Fibroblast of peridontal ligament (primary cell): ENCODE data around the gene GABARAPL2.
"Not testable (repeated sequence)": the region's sequence is repeated elsewhere in the genome, so short reads cannot be mapped to it uniquely, and the experiment has no call there.

Source experiments
- DNase-seq: peaks from one replicate; pipeline ENCODE4 v3.0.0-alpha.2; 2010; ENCODE audit errors: extremely low read depth

Gene GABARAPL2

GRCh38 chr16:75566040-75566757 lies at the start of gene GABARAPL2:
TSS of gene GABARAPL2 (plus strand) at chr16:75566379. CDS start at chr16:75566487, 108 bp downstream.
- DNase-seq: peak; percentile 57

GRCh38 chr16:75519175-75519574 lies 47.0 kb upstream of the GABARAPL2 start:
- DNase-seq: no peak

DNA sequence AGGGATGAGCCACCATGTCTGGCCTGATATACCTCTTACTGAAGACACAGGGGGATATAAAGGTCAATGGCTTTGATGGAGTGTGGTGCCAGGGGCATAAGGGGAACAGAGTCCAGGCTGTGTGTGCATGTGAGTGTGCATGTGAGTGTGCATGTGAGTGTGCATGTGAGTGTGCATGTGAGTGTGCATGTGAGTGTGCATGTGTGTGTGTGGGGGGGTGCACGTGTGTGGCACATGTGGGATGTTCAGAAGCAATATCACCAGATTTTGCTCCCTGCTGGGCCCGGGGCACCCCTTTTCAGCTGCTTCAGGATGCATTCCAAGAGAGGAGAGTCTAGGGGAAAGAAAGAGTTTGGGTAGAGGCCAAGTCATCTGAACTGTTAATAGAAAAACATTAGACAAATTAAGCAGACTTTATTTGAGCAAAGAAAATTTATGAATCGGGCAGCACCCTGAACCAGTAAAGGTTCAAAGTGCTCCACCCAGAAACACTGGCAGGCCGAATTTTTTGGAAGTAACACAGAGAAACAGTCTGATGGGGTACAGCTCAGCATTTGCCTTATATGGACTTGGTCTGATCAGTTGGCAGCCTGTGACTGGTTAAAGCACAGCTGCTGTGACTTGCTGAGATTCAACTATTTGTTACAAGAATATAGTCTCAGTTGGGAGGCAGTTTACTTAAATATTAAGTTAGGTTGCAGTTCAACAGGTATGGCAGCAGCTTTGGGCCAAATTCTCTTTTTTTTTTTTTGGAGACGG lies 40.0 kb upstream of the GABARAPL2 start:
- DNase-seq: no peak

GRCh38 chr16:75527825-75528299 lies 38.3 kb upstream of the GABARAPL2 start:
- no peak for DNase-seq

DNA sequence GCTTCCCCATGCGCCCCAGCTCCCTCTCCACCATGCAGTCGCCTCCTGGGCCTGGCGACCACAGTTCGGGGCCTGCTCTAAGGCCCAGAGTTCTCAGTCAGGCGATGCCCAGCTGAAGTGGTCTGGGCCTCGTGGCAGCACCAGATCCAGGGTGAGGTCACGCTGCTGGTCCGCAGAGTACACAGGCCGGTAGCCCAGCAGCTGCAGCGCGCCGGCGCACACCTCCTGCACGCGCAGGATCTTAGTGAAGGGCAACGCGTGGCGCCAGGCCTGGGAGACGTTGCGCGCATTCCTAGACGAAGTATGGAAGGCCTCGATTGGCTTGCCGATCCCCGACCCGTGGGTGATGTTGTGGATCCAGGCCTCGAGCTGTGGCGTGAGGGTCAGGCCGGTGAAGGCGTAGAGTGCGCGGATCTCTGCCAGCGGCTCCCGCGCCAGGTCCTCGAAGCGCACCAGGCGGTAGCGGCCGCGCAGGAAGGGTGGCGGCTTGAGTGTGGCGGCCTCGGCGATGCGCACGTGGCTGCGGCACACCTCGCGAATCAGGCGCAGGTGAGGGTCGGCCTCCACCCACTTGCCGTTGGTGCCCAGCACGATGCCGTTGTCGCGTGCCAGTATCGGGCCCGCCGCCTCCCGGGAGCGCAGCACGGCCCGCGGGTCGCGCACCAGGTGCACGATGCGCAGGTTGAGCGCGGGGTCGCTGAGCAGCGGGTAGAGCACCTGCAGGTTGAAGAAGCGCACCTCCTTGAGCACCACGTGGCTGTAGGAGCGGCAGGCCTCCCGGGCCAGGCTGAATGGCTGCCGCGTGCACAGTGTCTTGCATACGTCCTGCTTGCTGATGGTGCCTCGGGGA lies 36.9 kb upstream of the GABARAPL2 start:
- no peak for DNase-seq

- DNase-seq: no peak
Measured at GRCh38 chr16:75529959-75530358, 36.2 kb upstream of the GABARAPL2 start.

- DNase-seq: no peak
Measured at GRCh38 chr16:75532142-75532765, 33.9 kb upstream of the GABARAPL2 start.

- DNase-seq: no peak
Measured at GRCh38 chr16:75532791-75533190, 33.4 kb upstream of the GABARAPL2 start.

DNA sequence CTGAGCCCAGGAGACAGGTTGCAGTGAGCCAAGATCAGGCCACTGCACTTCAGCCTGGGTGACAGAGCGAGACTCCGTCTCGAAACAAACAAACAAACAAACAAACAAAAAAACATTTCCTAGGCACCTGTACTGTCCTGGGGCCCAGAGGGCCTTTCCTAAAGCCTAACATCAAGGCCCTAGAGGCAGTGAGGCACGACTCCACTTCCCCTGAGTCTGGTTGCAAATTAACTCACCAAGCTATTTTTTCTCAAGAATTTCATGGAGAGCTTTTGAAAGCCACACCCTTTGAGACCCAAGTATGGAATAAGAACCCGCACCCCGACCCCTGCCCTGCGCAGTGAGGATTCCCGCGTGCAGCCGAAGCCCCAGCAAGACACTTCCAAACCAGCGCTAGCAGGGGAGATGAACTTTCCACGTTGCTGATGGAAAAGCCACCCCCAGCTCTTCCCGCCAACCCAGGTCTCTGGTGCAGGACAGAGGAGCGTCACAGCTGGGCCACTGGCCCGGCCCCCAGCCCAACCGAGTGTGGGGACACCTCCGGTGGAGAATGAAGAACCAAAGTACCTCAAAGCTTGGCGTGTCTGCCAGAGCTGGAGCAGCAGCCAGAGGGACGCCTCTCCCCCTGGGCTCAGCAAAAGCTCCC lies 31.5 kb upstream of the GABARAPL2 start:
- no peak for DNase-seq

DNA sequence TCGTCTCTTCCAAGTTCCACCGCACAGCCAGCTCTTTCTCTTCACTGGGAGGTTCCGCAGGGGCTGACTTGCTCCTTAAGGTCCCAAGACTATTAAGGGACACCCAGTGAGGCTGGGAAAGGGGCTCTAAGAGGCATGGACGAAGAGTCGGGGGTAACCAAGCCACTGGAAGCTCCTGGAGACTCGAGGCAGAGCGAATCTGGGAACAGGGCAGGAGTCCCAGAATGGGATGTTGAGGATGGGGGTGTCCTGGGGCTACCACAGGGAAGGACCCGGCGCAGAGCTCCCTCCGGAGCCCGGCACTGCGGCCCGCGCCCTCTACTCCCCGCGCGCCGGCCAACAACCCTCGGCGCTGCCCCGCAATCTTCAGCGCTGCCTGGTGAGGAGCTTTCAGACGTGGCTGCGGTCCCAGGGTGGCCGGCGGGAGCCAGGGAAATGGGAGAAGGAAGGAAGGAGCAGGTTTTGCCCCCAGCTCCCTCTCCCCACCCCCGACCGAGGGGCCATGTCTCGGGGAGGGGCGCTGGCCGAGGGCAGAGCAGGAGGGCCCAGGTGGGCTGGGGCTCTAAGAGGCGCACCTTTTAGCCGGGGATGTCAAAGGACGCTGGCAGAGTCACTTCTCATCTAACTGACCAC lies 30.9 kb upstream of the GABARAPL2 start:
- no peak for DNase-seq

DNA sequence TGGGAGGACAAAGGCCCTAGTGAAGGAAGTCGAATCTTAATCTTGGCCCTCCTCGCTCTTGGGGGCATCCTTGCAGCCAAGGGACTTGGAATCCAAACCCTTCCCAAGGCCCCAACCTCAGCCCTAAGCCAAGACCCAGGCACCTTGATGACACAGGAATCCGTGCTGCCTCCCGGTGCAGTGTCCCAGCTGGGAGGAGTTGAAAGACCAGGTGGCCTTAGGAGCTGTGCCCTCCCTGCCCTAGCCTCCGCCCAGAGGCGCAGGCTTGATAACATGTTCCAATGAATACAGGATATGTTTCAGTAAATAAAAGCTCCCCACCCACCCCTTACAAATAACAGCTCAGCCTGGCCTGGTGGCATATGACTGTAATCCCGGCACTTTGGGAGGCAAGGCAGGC lies 30.3 kb upstream of the GABARAPL2 start, which contains the start of gene CHST5:
Gene CHST5, minus strand, starts transcription at position 208 of the 400 bp plus-strand sequence. CDS start 5,724 bp downstream, outside the sequence.
- no peak for DNase-seq

- no peak for DNase-seq
Measured at GRCh38 chr16:75537776-75538175, 28.4 kb upstream of the GABARAPL2 start.

GRCh38 chr16:75538882-75539565 lies 27.2 kb upstream of the GABARAPL2 start:
- DNase-seq: not testable (repeated sequence)

DNA sequence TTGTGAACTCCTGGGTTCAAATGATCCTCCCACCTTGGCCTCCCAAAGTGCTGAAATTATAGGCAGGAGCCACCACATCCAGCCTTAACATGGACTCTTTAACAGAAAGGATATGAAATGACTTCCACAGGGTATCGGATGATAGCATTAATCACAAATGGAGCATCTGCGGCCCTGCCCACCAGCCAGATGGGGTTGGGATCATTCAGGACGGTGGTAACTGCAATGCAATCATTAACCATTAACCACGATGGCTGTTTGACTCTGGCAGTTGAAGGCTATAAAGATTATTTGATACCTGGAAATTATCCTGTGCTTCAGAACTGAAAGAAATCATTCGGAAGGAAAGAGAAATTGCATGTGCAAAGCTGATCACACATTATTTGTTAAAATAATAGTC lies 24.9 kb upstream of the GABARAPL2 start:
- no peak for DNase-seq

GRCh38 chr16:75542462-75542861 lies 23.7 kb upstream of the GABARAPL2 start:
- not testable (repeated sequence) for DNase-seq

DNA sequence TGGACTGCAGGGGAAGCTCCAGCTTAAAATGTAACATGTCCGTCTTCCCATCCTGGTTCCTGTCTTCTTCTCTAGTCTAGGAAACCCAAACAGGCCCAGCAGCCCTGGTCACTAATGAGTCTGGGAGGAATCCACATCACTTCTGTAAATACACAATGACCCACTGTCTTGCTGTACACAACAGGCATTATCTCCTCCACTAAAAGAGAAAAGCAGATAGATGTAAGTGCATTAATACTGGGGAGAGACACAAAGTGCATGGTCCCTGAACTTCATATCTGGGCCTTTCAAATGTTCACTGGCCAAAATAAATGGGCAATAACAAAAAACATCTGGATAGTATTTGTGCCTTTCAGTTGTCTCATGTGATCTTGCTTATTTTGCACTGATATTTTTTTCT lies 20.3 kb upstream of the GABARAPL2 start:
- DNase-seq: not testable (repeated sequence)

GRCh38 chr16:75546293-75546692 lies 19.9 kb upstream of the GABARAPL2 start:
- no peak for DNase-seq

- DNase-seq: not testable (repeated sequence)
Measured at GRCh38 chr16:75548456-75548855, 17.7 kb upstream of the GABARAPL2 start.

DNA sequence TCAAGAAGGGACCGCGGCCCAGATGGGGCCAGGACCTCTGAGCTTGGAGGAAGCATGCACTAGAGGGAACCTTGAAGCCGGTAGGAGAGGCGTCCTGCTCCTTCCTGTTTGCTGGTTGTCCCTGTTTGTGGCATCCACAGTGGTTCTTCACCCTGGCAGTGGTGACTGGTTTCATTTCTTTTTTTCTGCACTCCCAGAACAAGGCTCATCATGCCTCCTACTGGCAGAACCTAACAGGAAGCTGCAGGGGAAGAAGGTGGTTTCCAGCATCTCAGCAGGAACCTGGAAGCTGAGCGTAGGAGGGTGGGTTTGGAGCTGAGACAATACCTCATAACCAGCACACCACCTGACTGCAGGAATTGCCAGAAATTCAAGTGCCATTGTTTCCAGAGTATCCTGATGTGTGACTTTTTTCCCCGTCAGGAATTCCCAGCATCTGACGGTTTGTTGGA lies 15.9 kb upstream of the GABARAPL2 start:
- peak; percentile 47 for DNase-seq

DNA sequence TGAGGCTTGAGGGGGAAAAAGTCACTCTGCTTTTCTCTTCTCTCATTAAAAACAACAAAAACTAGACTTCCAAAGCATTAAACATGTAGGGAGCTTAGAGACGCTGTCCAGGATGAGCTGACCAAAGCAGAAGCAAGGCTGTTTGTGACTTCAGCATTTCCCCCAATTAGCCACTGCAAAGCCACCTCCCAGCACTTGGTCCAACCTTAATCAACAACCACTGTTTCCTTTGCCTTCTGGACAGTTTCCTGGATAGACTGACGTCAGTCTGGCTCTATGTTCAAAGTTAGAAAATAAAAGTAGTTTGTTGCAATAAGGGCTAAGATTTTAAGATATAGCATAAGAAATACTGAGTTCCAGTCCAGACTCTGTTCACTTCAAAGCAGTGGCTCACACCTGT lies 13.2 kb upstream of the GABARAPL2 start:
- no peak for DNase-seq
